CD4-positive, alpha-beta T cell treated with Interleukin-15 for 1 hour (primary cell): ENCODE data around the gene RSRC2.
A peak's percentile ranks its signal among the peaks of the same experiment; 100 is the strongest.
"Not testable (repeated sequence)": the region's sequence is repeated elsewhere in the genome, so short reads cannot be mapped to it uniquely, and the experiment has no call there.

Experiments
- DNase-seq: peaks from one replicate; pipeline ENCODE4 v3.0.0-alpha.2; 2020

The RSRC2 gene

GRCh38 chr12:122526683-122527477 lies at the start of gene RSRC2, which contains the start of gene KNTC1:
RSRC2 (minus strand) TSS chr12:122526936; CDS start chr12:122526853, 83 bp downstream.
KNTC1 (plus strand) TSS chr12:122527249; CDS start chr12:122530064, 2,815 bp downstream.
- peak; percentile 99 for DNase-seq

- no peak for DNase-seq
These were observed 45.1 kb upstream of the RSRC2 start for GRCh38 chr12:122571821-122572220.

GRCh38 chr12:122570006-122570405 lies 43.3 kb upstream of the RSRC2 start:
- DNase-seq, result not testable (repeated sequence)

- DNase-seq, result no peak
These were observed 42.6 kb upstream of the RSRC2 start for GRCh38 chr12:122569288-122569687.

- not testable (repeated sequence) for DNase-seq
These were observed 40.1 kb upstream of the RSRC2 start for GRCh38 chr12:122566816-122567215.

GRCh38 chr12:122563361-122563760 lies 36.6 kb upstream of the RSRC2 start:
- DNase-seq, result no peak

- DNase-seq, result no peak
These were observed 33.4 kb upstream of the RSRC2 start for GRCh38 chr12:122560138-122560537.

- DNase-seq, result no peak
These were observed 32.3 kb upstream of the RSRC2 start for GRCh38 chr12:122558745-122559641.

- DNase-seq, result no peak
These were observed 20.6 kb upstream of the RSRC2 start for GRCh38 chr12:122547330-122547729.

GRCh38 chr12:122545855-122546254 lies 19.1 kb upstream of the RSRC2 start:
- DNase-seq, result no peak

- no peak for DNase-seq
These were observed 17.8 kb upstream of the RSRC2 start for GRCh38 chr12:122544537-122544936.

- no peak for DNase-seq
These were observed 11.8 kb upstream of the RSRC2 start for GRCh38 chr12:122538496-122538895.

- DNase-seq, result no peak
These were observed 10.3 kb upstream of the RSRC2 start for GRCh38 chr12:122537021-122537420.

- no peak for DNase-seq
These were observed 7.1 kb upstream of the RSRC2 start for GRCh38 chr12:122533856-122534255.

- no peak for DNase-seq
These were observed 2.3 kb upstream of the RSRC2 start for GRCh38 chr12:122528992-122529391.

GRCh38 chr12:122528582-122528981 lies 1.8 kb upstream of the RSRC2 start:
- DNase-seq, result no peak

GRCh38 chr12:122527478-122527944 lies 775 bp upstream of the RSRC2 start:
- peak; percentile 44 for DNase-seq

GRCh38 chr12:122523846-122524718 lies 2.7 kb downstream of the RSRC2 start:
- DNase-seq, result no peak

- no peak for DNase-seq
These were observed 3.5 kb downstream of the RSRC2 start for GRCh38 chr12:122523280-122523679.

GRCh38 chr12:122520676-122521075 lies 6.1 kb downstream of the RSRC2 start:
- DNase-seq, result no peak

- no peak for DNase-seq
These were observed 7.3 kb downstream of the RSRC2 start for GRCh38 chr12:122519418-122519817.

GRCh38 chr12:122518908-122519307 lies 7.8 kb downstream of the RSRC2 start:
- DNase-seq, result no peak

- DNase-seq, result no peak
These were observed 8.9 kb downstream of the RSRC2 start for GRCh38 chr12:122517877-122518276.
